Trophoblast cell (in vitro differentiated cells and primary cell): ENCODE data around the gene ACSM2B.
"Not testable (repeated sequence)": the region's sequence is repeated elsewhere in the genome, so short reads cannot be mapped to it uniquely, and the experiment has no call there.

Source experiments
- DNase-seq, 2 donors: peaks; one replicate each; pipeline ENCODE4 v3.0.0-alpha.2; 2016
- H2AFZ ChIP-seq: 2 replicates; pipeline ENCODE4 v1.6.1; 2013; ENCODE audit warnings: low read length, moderate library complexity, mild to moderate bottlenecking; ENCODE audit not compliant: insufficient read depth, poor library complexity
- H2AK5ac ChIP-seq: 2 replicates; pipeline ENCODE4 v1.6.1; 2013; ENCODE audit warnings: mild to moderate bottlenecking, low read length
- H2BK120ac ChIP-seq: 2 replicates; pipeline ENCODE4 v1.6.1; 2013; ENCODE audit warnings: low read length, mild to moderate bottlenecking, moderate library complexity; ENCODE audit not compliant: insufficient read depth, poor library complexity
- H2BK12ac ChIP-seq: 2 replicates; pipeline ENCODE4 v1.6.1; 2013; ENCODE audit warnings: mild to moderate bottlenecking, low read length, moderate library complexity
- H2BK5ac ChIP-seq: 2 replicates; pipeline ENCODE4 v1.6.1; 2013; ENCODE audit warnings: low read length, low read depth, moderate library complexity, mild to moderate bottlenecking; ENCODE audit not compliant: poor library complexity
- H3K14ac ChIP-seq: 2 replicates; pipeline ENCODE4 v1.6.1; 2013; ENCODE audit warnings: mild to moderate bottlenecking, low read length
- H3K18ac ChIP-seq: 2 replicates; pipeline ENCODE4 v1.6.1; 2013; ENCODE audit warnings: mild to moderate bottlenecking, low read length
- H3K23ac ChIP-seq: 2 replicates; pipeline ENCODE4 v1.6.1; 2013; ENCODE audit warnings: low read length
- H3K27ac ChIP-seq: 2 replicates; pipeline ENCODE4 v1.5.1; 2013; ENCODE audit warnings: low read depth, mild to moderate bottlenecking, inconsistent platforms, low read length, moderate library complexity
- H3K27me3 ChIP-seq: 2 replicates; pipeline ENCODE4 v1.6.1; 2013; ENCODE audit warnings: inconsistent platforms, mild to moderate bottlenecking, low read length, moderate library complexity; ENCODE audit not compliant: insufficient read depth
- H3K36me3 ChIP-seq, 2 experiments: 1 replicate in 1 of 2; 2 replicates in 1 of 2; pipeline ENCODE4 v1.6.1; 2013; ENCODE audit warnings: low read length in 2 of 2, mild to moderate bottlenecking in 2 of 2, moderate library complexity in 1 of 2; ENCODE audit not compliant: insufficient read depth in 2 of 2, control insufficient read depth in 1 of 2
- H3K4ac ChIP-seq: 2 replicates; pipeline ENCODE4 v1.6.1; 2013; ENCODE audit warnings: low read depth, mild to moderate bottlenecking, low read length, moderate library complexity
- H3K4me1 ChIP-seq, 2 experiments: 1 replicate in 1 of 2; 2 replicates in 1 of 2; pipeline ENCODE4 v1.6.1; 2013; ENCODE audit warnings: low read length in 2 of 2, mild to moderate bottlenecking in 2 of 2, moderate library complexity in 1 of 2; ENCODE audit not compliant: insufficient read depth in 2 of 2, control insufficient read depth in 1 of 2
- H3K4me2 ChIP-seq: 2 replicates; pipeline ENCODE4 v1.6.1; 2013; ENCODE audit warnings: inconsistent platforms, mild to moderate bottlenecking, low read length, moderate library complexity
- H3K4me3 ChIP-seq: 2 replicates; pipeline ENCODE4 v1.5.1; 2013; ENCODE audit warnings: mild to moderate bottlenecking, low read depth, low read length, inconsistent platforms
- H3K79me1 ChIP-seq: one replicate; pipeline ENCODE4 v1.6.1; 2013; ENCODE audit warnings: low read length
- H3K79me2 ChIP-seq: 2 replicates; pipeline ENCODE4 v1.6.1; 2013; ENCODE audit warnings: low read length, mild to moderate bottlenecking; ENCODE audit not compliant: control insufficient read depth, insufficient read depth, poor library complexity
- H3K9ac ChIP-seq: 2 replicates; pipeline ENCODE4 v1.6.1; 2013; ENCODE audit warnings: mild to moderate bottlenecking, low read length
- H3K9me3 ChIP-seq: 2 replicates; pipeline ENCODE4 v1.6.1; 2013; ENCODE audit warnings: low read depth, mild to moderate bottlenecking, control low read depth, inconsistent platforms, low read length; ENCODE audit not compliant: insufficient read depth
- H4K12ac ChIP-seq: 2 replicates; pipeline ENCODE4 v1.6.1; 2013; ENCODE audit warnings: low read depth, mild to moderate bottlenecking, low read length, moderate library complexity
- H4K8ac ChIP-seq: 2 replicates; pipeline ENCODE4 v1.6.1; 2013; ENCODE audit warnings: low read depth, mild to moderate bottlenecking, low read length, moderate library complexity
- H4K91ac ChIP-seq: one replicate; pipeline ENCODE4 v1.6.1; 2013; ENCODE audit warnings: low read depth, mild to moderate bottlenecking, low read length, moderate library complexity
- WGBS: extraction: QIAGEN DNeasy Blood & Tissue Kit; methylation state at CpG from one replicate; pipeline ENCODE4 v1.1.7; 2013; ENCODE audit warnings: missing lambda C conversion rate; ENCODE audit not compliant: insufficient read length, insufficient coverage; ENCODE audit errors: extremely low coverage; 5-methylcytosine and 5-hydroxymethylcytosine counted together

The ACSM2B gene

DNA sequence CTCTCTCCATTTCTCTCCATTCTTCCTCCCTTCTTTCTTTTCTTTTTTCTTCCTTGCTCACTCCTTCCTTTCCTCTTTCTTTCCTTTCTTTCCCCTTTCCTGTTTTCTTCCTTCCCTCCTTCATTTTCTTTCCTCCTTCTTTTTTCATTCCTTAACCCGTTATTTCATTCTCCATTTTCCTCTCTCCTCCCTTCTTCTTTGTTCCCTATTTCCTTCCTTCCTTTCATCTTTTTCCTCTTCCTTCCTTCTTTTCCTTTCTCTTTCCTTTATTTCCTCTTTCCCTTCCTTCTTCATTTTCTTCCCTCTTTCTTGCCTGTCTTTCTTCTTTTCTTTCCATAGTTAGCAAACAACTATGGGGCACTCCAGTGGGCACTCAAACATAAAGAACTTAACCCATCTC lies 16.6 kb upstream of the ACSM2B start:
- not testable (repeated sequence) for H3K18ac ChIP-seq, H2BK5ac ChIP-seq, H3K79me1 ChIP-seq, H3K4me3 ChIP-seq, H3K9ac ChIP-seq, DNase-seq, H3K23ac ChIP-seq, H4K8ac ChIP-seq, H3K4me2 ChIP-seq, H3K4me1 ChIP-seq, H3K4ac ChIP-seq, H3K27ac ChIP-seq, H3K27me3 ChIP-seq, H2BK120ac ChIP-seq, H3K9me3 ChIP-seq, H3K36me3 ChIP-seq, H4K12ac ChIP-seq, H2BK12ac ChIP-seq, H2AFZ ChIP-seq, H4K91ac ChIP-seq, H3K79me2 ChIP-seq, H2AK5ac ChIP-seq, H3K14ac ChIP-seq
- WGBS, result 95% methylated on average over 1 of the region's 1 CpG

DNA sequence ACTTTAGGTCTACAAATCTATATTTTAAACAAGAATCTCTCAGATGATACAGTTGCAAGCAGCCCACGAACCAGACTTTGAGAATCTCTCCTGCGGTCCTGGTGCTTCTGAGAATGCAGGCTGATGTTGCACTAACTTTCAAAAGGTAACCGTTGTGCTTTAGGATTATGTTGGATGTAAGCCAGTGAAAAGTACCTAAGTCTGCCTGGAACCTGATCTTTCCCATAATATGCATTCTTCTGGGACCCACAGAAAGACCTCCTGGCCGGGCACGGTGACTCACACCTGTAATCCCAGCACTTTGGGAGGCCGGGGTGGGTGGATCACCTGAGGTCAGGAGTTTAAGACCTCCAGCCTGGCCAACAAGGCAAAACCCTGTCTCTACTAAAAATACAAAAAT lies 13.3 kb upstream of the ACSM2B start:
- H3K4ac ChIP-seq, H3K9me3 ChIP-seq, H4K12ac ChIP-seq, H2BK5ac ChIP-seq, H3K18ac ChIP-seq, H3K14ac ChIP-seq, H2BK120ac ChIP-seq, H3K36me3 ChIP-seq, H3K4me2 ChIP-seq, H3K79me2 ChIP-seq, H4K91ac ChIP-seq, DNase-seq, H3K4me1 ChIP-seq, H3K23ac ChIP-seq, H3K79me1 ChIP-seq, H2AFZ ChIP-seq, H2BK12ac ChIP-seq, H3K9ac ChIP-seq, H3K27me3 ChIP-seq, H4K8ac ChIP-seq, H2AK5ac ChIP-seq, H3K4me3 ChIP-seq, H3K27ac ChIP-seq: not testable (repeated sequence)
- whole genome bisulfite sequencing, result no CpG with 5 or more reads among the region's 6 CpGs

DNA sequence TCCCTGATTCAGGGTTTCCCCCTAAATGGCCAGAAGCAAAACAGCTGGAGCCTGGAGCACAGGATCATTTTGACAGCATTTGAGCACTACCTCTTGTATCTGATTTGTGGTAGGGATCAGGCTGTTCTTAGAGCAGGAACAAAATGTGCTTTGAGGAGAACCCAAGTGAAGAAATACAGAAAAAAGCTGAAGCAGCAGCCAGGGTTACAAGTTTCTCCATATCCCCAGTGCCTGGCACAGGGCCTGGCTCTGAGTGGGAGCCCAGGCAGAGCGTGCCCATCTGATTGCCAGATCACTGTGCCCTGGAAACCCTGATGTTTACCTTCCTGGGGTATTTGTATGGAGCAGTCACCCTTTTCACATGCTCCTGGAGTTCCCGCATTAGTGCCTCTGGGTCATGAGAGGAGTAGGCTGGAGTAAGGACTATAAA lies 11.5 kb upstream of the ACSM2B start:
- not testable (repeated sequence) for H2AFZ ChIP-seq, H3K36me3 ChIP-seq, H3K4ac ChIP-seq, H3K9ac ChIP-seq, H4K8ac ChIP-seq, H3K79me1 ChIP-seq, H2AK5ac ChIP-seq, H2BK120ac ChIP-seq, DNase-seq, H2BK5ac ChIP-seq, H3K9me3 ChIP-seq, H3K4me3 ChIP-seq, H3K4me1 ChIP-seq, H4K91ac ChIP-seq, H3K18ac ChIP-seq, H3K27me3 ChIP-seq, H2BK12ac ChIP-seq, H3K23ac ChIP-seq, H4K12ac ChIP-seq, H3K4me2 ChIP-seq, H3K27ac ChIP-seq, H3K79me2 ChIP-seq, H3K14ac ChIP-seq
- no CpG with 5 or more reads among the region's 2 CpGs for WGBS

DNA sequence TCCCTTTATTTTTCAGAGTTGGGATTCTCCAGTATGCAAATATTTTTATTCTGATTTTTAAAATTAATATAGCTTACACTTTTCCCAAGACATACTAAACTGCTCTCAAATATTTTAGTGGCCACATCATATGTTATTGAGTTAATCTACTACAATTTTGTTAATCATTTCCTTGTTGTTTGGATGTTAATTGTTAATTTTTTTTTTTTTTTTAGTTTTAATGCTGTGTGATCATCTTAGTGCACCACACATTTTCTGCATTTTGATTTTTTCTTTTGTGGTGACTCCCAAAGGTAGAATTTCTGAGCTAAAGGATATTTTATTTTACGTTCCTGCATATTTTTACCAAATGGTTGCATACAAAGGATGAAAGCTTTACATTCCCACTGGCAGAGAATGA lies 10.5 kb upstream of the ACSM2B start:
- H4K12ac ChIP-seq, H3K36me3 ChIP-seq, H3K9ac ChIP-seq, H3K4ac ChIP-seq, H4K91ac ChIP-seq, H2BK5ac ChIP-seq, H3K79me1 ChIP-seq, H3K9me3 ChIP-seq, H2AFZ ChIP-seq, H4K8ac ChIP-seq, H3K27ac ChIP-seq, H3K18ac ChIP-seq, H3K4me2 ChIP-seq, H2BK120ac ChIP-seq, H2AK5ac ChIP-seq, H3K23ac ChIP-seq, H3K4me1 ChIP-seq, H3K14ac ChIP-seq, H2BK12ac ChIP-seq, DNase-seq, H3K79me2 ChIP-seq, H3K4me3 ChIP-seq, H3K27me3 ChIP-seq: not testable (repeated sequence)
- no CpG with 5 or more reads among the region's 1 CpG for WGBS
